ENCODE data around the gene ADK. TPM values are rescaled to one million over a fixed set of nuclear protein-coding genes. Genes with fewer than 3 reads are reported as not detected.

ADK gene
- total and polyA plus RNA-seq, 2 donors (not counting 3 experiments of a cell fraction or from before 2014, with no cell fraction given) = 11.7 to 46.5 TPM

- Histone ChIP-seq H3K4me3 (replicated peaks in 1 of 3; ENCODE audit: insufficient read depth in 1 of 3, low read depth in 1 of 3, low read length in 3 of 3) (no peak overlapping the region), H4K20me1 (replicated peaks; ENCODE audit: control insufficient read depth, extremely low read depth, insufficient read depth, low read length) (no peaks in the 10 kb centered on the region), H2AFZ (ENCODE audit: low read depth, low read length) (no peak overlapping the region), H3K27me3 (ENCODE audit: control insufficient read depth in 2 of 2, insufficient read depth in 2 of 2, low read length in 2 of 2) (no peaks in the 10 kb centered on the region), H3K4me2 (ENCODE audit: insufficient read depth, low read length) (no peak overlapping the region), H3K79me2 (ENCODE audit: control insufficient read depth, insufficient read depth, low read length) (peaks cover 5% of the 10 kb centered on the region), H3K4me1 (ENCODE audit: control insufficient read depth, extremely low read depth, insufficient read depth, low read length) (peaks cover 5% of the 10 kb centered on the region), H3K36me3 (ENCODE audit: control insufficient read depth in 2 of 2, extremely low read depth in 1 of 2, insufficient read depth in 2 of 2, low read length in 2 of 2) (no peaks in the 10 kb centered on the region), H3K27ac (ENCODE audit: insufficient read depth, low read depth, low read length) (no peak overlapping the region), H3K9me3 (replicated peaks; ENCODE audit: control insufficient read depth, insufficient read depth, low read length) (no peaks in the 10 kb centered on the region), H3K9ac (replicated peaks; ENCODE audit: extremely low read depth, insufficient read depth, low read length) (no peak overlapping the region), H3K9me1 (replicated peaks; ENCODE audit: control insufficient read depth, extremely low read depth, insufficient read depth, low read length) (no peaks in the 10 kb centered on the region)
- DNase-seq (ENCODE audit: low read depth, low spot score) = no peak
- TF ChIP-seq EZH2 (IDR thresholded peaks at IDR 0.05; ENCODE audit: borderline replicate concordance, low read depth, low read length, severe bottlenecking) (no peak), GATA2 (IDR thresholded peaks at IDR 0.05; ENCODE audit: insufficient read depth, insufficient read length, low read depth, low read length) (no peak), FOS (IDR thresholded peaks at IDR 0.05; ENCODE audit: borderline replicate concordance, insufficient read depth, low read length) (no peak), MYC (IDR thresholded peaks at IDR 0.05; ENCODE audit: low read depth, low read length) (no peak), POLR2A (IDR thresholded peaks at IDR 0.05; ENCODE audit: low read depth, low read length) (no peak), JUN (IDR thresholded peaks at IDR 0.05; ENCODE audit: borderline replicate concordance, insufficient read depth, insufficient read length, low read depth) (no peak), CTCF (IDR thresholded peaks at IDR 0.05; ENCODE audit: extremely low read depth in 1 of 2, insufficient read depth in 1 of 2, low read depth in 1 of 2, low read length in 2 of 2) (no peak), POLR2AphosphoS5 (IDR thresholded peaks at IDR 0.05; ENCODE audit: insufficient read depth, low read depth, low read length) (no peak)
- TF ChIP-seq, protein P1, sequence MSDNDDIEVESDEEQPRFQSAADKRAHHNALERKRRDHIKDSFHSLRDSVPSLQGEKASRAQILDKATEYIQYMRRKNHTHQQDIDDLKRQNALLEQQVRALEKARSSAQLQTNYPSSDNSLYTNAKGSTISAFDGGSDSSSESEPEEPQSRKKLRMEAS (IDR thresholded peaks at IDR 0.05; ENCODE audit: insufficient read depth, insufficient read length) = no peak
- intact Hi-C loops (cut with micrococcal nuclease) (loop anchor here (10.0 kb wide), 1 partner anchor 958 kb away; the partner anchor contains the start of gene SAMD8), dilution Hi-C loops (cut with MboI; ENCODE audit: extremely low pct_ligation_motif_present, low sequenced_read_pairs) (no loop called here)
- ChIA-PET CTCF (interaction anchor here (0.7 to 1.8 kb wide), 8 partner anchors 9 to 82 kb away, joined by 3 to 6 read pairs (median 4); no protein-coding TSS in a partner anchor), POLR2A (no interaction called here)
- BruUV-seq (replicated peaks) = no TSS peak
- FAIRE-seq = no peak
Observed at GRCh38 chr10:74156919-74157289, 5.9 kb downstream of the ADK start.

Measured in endothelial cell of umbilical vein (primary cell).